Ectodermal cell (in vitro differentiated cells): ENCODE data around the gene MEG3.

ENCODE experiments used
- H3K27ac ChIP-seq: 2 replicates; pipeline ENCODE4 v1.7.0; 2013; ENCODE audit warnings: mild to moderate bottlenecking, low read depth, low read length; ENCODE audit not compliant: insufficient read depth, poor library complexity, severe bottlenecking
- H3K27me3 ChIP-seq: 2 replicates; pipeline ENCODE4 v1.7.0; 2013; ENCODE audit warnings: mild to moderate bottlenecking, low read length; ENCODE audit not compliant: insufficient read depth, control insufficient read depth, poor library complexity, severe bottlenecking
- H3K36me3 ChIP-seq: one replicate; pipeline ENCODE4 v1.7.0; 2013; ENCODE audit warnings: low read length; ENCODE audit not compliant: control insufficient read depth, insufficient read depth
- H3K4me1 ChIP-seq: one replicate; pipeline ENCODE4 v1.7.0; 2013; ENCODE audit warnings: low read length; ENCODE audit not compliant: control insufficient read depth, insufficient read depth
- H3K4me3 ChIP-seq: 2 replicates; pipeline ENCODE4 v1.7.0; 2013; ENCODE audit warnings: low read depth, low read length, control low read depth; ENCODE audit not compliant: insufficient read depth
- H3K9me3 ChIP-seq: 2 replicates; pipeline ENCODE4 v1.7.0; 2013; ENCODE audit warnings: mild to moderate bottlenecking, low read length, moderate library complexity; ENCODE audit not compliant: control insufficient read depth
- WGBS, 2 experiments: methylation state at CpG; one replicate each; pipeline ENCODE4 v1.1.7; 2013; ENCODE audit warnings: missing lambda C conversion rate in 2 of 2; 5-methylcytosine and 5-hydroxymethylcytosine counted together

Gene MEG3

GRCh38 chr14:100904307-100905087, 78.6 kb downstream of the MEG3 start:
- WGBS, 2 experiments = 4 to 5% methylated on average over 44 of the region's 45 CpGs
- Histone ChIP-seq H3K4me1 (peaks cover 44% of the 10 kb centered on the region), H3K9me3 (no peaks in the 10 kb centered on the region), H3K27ac (no peak overlapping the region), H3K27me3 (peaks cover 4% of the 10 kb centered on the region), H3K4me3 (peak overlapping the region; percentile 22), H3K36me3 (no peaks in the 10 kb centered on the region)

GRCh38 chr14:100905166-100905565, 79.2 kb downstream of the MEG3 start:
- Histone ChIP-seq H3K4me3 (no peak overlapping the region), H3K27me3 (peaks cover 4% of the 10 kb centered on the region), H3K9me3 (no peaks in the 10 kb centered on the region), H3K27ac (no peak overlapping the region), H3K36me3 (no peaks in the 10 kb centered on the region), H3K4me1 (peaks cover 37% of the 10 kb centered on the region)
- 53 to 57% methylated on average over 12 of the region's 12 CpGs for WGBS, 2 experiments

- Histone ChIP-seq H3K36me3 (no peaks in the 10 kb centered on the region), H3K4me1 (peaks cover 26% of the 10 kb centered on the region), H3K27ac (no peak overlapping the region), H3K9me3 (no peaks in the 10 kb centered on the region), H3K4me3 (no peak overlapping the region), H3K27me3 (peaks cover 4% of the 10 kb centered on the region)
- 54 to 56% methylated on average over 6 of the region's 6 CpGs for WGBS, 2 experiments
These were observed 80.5 kb downstream of the MEG3 start for GRCh38 chr14:100906420-100906819.

GRCh38 chr14:100907240-100907639, 81.3 kb downstream of the MEG3 start:
- Histone ChIP-seq H3K27ac (no peak overlapping the region), H3K4me3 (no peak overlapping the region), H3K4me1 (peaks cover 25% of the 10 kb centered on the region), H3K27me3 (peaks cover 4% of the 10 kb centered on the region), H3K36me3 (no peaks in the 10 kb centered on the region), H3K9me3 (no peaks in the 10 kb centered on the region)
- 95% methylated on average over 8 of the region's 8 CpGs for WGBS, 2 experiments

- Histone ChIP-seq H3K9me3 (no peaks in the 10 kb centered on the region), H3K36me3 (no peaks in the 10 kb centered on the region), H3K4me1 (peaks cover 7% of the 10 kb centered on the region), H3K4me3 (no peak overlapping the region), H3K27ac (no peak overlapping the region), H3K27me3 (no peaks in the 10 kb centered on the region)
- WGBS, 2 experiments = 92 to 94% methylated on average over 9 of the region's 9 CpGs
These were observed 83.5 kb downstream of the MEG3 start for GRCh38 chr14:100909439-100909838.
